Sigmoid colon (tissue), 7 donors: ENCODE data around the gene TXN. TPM values are rescaled to one million over a fixed set of nuclear protein-coding genes. Genes with fewer than 3 reads are reported as not detected.
A peak's percentile ranks its signal among the peaks of the same experiment; 100 is the strongest.

ENCODE experiments used
- DNase-seq: peaks from one replicate; pipeline ENCODE4 v3.0.0-alpha.2; 2019
- H3K27ac ChIP-seq, 4 donors: fragments of 200-600 bp; sonication (generic); one replicate each; pipeline ENCODE4 v1.5.1; 2016 to 2019; ENCODE audit warnings: mild to moderate bottlenecking in 1 of 4
- H3K27me3 ChIP-seq, 3 donors: fragments of 200-600 bp; sonication (generic); one replicate each; pipeline ENCODE4 v1.5.1; 2019; ENCODE audit warnings: mild to moderate bottlenecking in 1 of 3
- H3K36me3 ChIP-seq, 4 donors: fragments of 200-600 bp; sonication (generic); one replicate each; pipeline ENCODE4 v1.5.1; 2016 to 2019
- H3K4me1 ChIP-seq, 4 donors: fragments of 200-600 bp; sonication (generic); one replicate each; pipeline ENCODE4 v1.5.1; 2017 to 2019
- H3K4me3 ChIP-seq, 4 donors: fragments of 200-600 bp; sonication (generic); one replicate each; pipeline ENCODE4 v1.5.1; 2017 to 2019; ENCODE audit warnings: mild to moderate bottlenecking in 2 of 4, moderate library complexity in 1 of 4
- H3K9me3 ChIP-seq, 4 donors: fragments of 200-600 bp in 3 of 4; sonication (generic) in 3 of 4; one replicate each; pipeline versions ENCODE4 v1.5.1 to v1.6.1; 2013 to 2019
- CTCF ChIP-seq, 4 experiments: fragments of 450-650 bp in 3 of 4; fragments of 200-600 bp in 1 of 4; IDR thresholded peaks; one replicate each; pipeline ENCODE4 v1.5.1; 2016 to 2019; ENCODE audit warnings: antibody characterized with exemption in 4 of 4, mild to moderate bottlenecking in 3 of 4, moderate library complexity in 2 of 4
- EP300 ChIP-seq, 4 donors: sonication (generic); formaldehyde crosslinking; IDR thresholded peaks; one replicate each; pipeline ENCODE4 v1.6.1; 2017; ENCODE audit warnings: antibody characterized with exemption in 4 of 4
- POLR2A ChIP-seq, 2 donors: fragments of 450-650 bp; IDR thresholded peaks; one replicate each; pipeline ENCODE4 v1.6.1; 2016; ENCODE audit warnings: antibody characterized with exemption in 2 of 2, mild to moderate bottlenecking in 2 of 2, moderate library complexity in 2 of 2
- POLR2AphosphoS5 ChIP-seq, 4 donors: sonication (generic); formaldehyde crosslinking; IDR thresholded peaks; one replicate each; pipeline ENCODE4 v1.6.1; 2017; ENCODE audit warnings: antibody characterized with exemption in 4 of 4
- WGBS, 2 donors: extraction: QIAGEN DNeasy Blood & Tissue Kit; methylation state at CpG; one replicate each; pipeline ENCODE4 v1.1.7; 2013; 5-methylcytosine and 5-hydroxymethylcytosine counted together
- intact Hi-C: fragments of 100-400 bp; cut with DNase I; formaldehyde crosslinking; loops from one replicate; pipeline ENCODE4 v1.15.1; 2023
- polyA plus RNA-seq, 3 donors: library from polyadenylated mRNA; stranded (reverse); fragments of 200-250 nt; gene quantifications; one replicate each; pipeline ENCODE4 v1.2.3, GENCODE V29; 2013
- total RNA-seq, 4 donors: library from RNA; depleted of rRNA; stranded (reverse); fragments of >200 nt; gene quantifications; one replicate each; pipeline ENCODE4 v1.1.0, GENCODE V29; 2016
- donor health status: healthy with polysubstance abuse.
- donor health status: Bipolar disorder and iron deficiency.
- donor health status: healthy.

Gene TXN
- total and polyA plus RNA-seq, 7 donors = 94.9 to 827 (median 211) TPM

GRCh38 chr9:110259566-110259965, 3.3 kb upstream of the TXN start:
- H3K4me3 ChIP-seq = no peak overlapping the region
- H3K4me1 ChIP-seq = peaks cover 0 to 20% (median 16%) of the 10 kb centered on the region in 4 donors
- H3K27ac ChIP-seq = no peak overlapping the region
- intact Hi-C loops = loop anchor here (5.0 kb wide), 2 partner anchors 132 to 212 kb away; no protein-coding TSS in a partner anchor
- TF ChIP-seq EP300 (IDR thresholded peaks at IDR 0.05) (no peak), CTCF (IDR thresholded peaks at IDR 0.05) (no peak), POLR2AphosphoS5 (IDR thresholded peaks at IDR 0.05) (no peak), POLR2A (IDR thresholded peaks at IDR 0.05) (no peak)
- WGBS, 2 donors = 17 to 76% methylated on average over 2 of the region's 2 CpGs
- no peaks in the 10 kb centered on the region for H3K27me3 ChIP-seq
- DNase-seq = no peak
- H3K9me3 ChIP-seq = no peaks in the 10 kb centered on the region
- no peaks in the 10 kb centered on the region for H3K36me3 ChIP-seq

GRCh38 chr9:110258690-110259091, 2.4 kb upstream of the TXN start:
- no peak for DNase-seq
- H3K4me3 ChIP-seq = no peak overlapping the region
- WGBS, 2 donors = 82 to 88% methylated on average over 3 of the region's 3 CpGs
- no peaks in the 10 kb centered on the region for H3K27me3 ChIP-seq
- no peak for TF ChIP-seq POLR2AphosphoS5 (IDR thresholded peaks at IDR 0.05)
- no peak for TF ChIP-seq POLR2A (IDR thresholded peaks at IDR 0.05)
- TF ChIP-seq EP300 (IDR thresholded peaks at IDR 0.05) = no peak
- no peak for TF ChIP-seq CTCF (IDR thresholded peaks at IDR 0.05)
- intact Hi-C loops = loop anchor here (5.0 kb wide), 2 partner anchors 131 to 211 kb away; no protein-coding TSS in a partner anchor
- H3K4me1 ChIP-seq = peaks cover 0 to 26% (median 24%) of the 10 kb centered on the region in 4 donors
- no peak overlapping the region for H3K27ac ChIP-seq
- H3K9me3 ChIP-seq = no peaks in the 10 kb centered on the region
- no peaks in the 10 kb centered on the region for H3K36me3 ChIP-seq

GRCh38 chr9:110257956-110258355, 1.6 kb upstream of the TXN start:
- H3K27me3 ChIP-seq = no peaks in the 10 kb centered on the region
- H3K4me1 ChIP-seq = peaks cover 0 to 27% (median 24%) of the 10 kb centered on the region in 4 donors
- no peak for DNase-seq
- no peak for TF ChIP-seq EP300 (IDR thresholded peaks at IDR 0.05)
- TF ChIP-seq CTCF (IDR thresholded peaks at IDR 0.05) = no peak
- no peak for TF ChIP-seq POLR2A (IDR thresholded peaks at IDR 0.05)
- no peak for TF ChIP-seq POLR2AphosphoS5 (IDR thresholded peaks at IDR 0.05)
- intact Hi-C loops = loop anchor here (5.0 kb wide), 2 partner anchors 131 to 211 kb away; no protein-coding TSS in a partner anchor
- no peaks in the 10 kb centered on the region for H3K36me3 ChIP-seq
- 80 to 81% methylated on average over 1 of the region's 1 CpG for WGBS, 2 donors
- H3K9me3 ChIP-seq = no peaks in the 10 kb centered on the region
- no peak overlapping the region for H3K4me3 ChIP-seq
- peak overlapping the region; percentile 89 to 95 (median 90) for H3K27ac ChIP-seq

- no peaks in the 10 kb centered on the region for H3K9me3 ChIP-seq
- peaks cover 0 to 27% (median 24%) of the 10 kb centered on the region in 4 donors for H3K4me1 ChIP-seq
- WGBS, 2 donors = 3 to 12% methylated on average over 14 of the region's 14 CpGs
- TF ChIP-seq EP300 (IDR thresholded peaks at IDR 0.05) (no peak), POLR2AphosphoS5 (IDR thresholded peaks at IDR 0.05) (no peak)
- peak overlapping the region; percentile 89 to 95 (median 90) for H3K27ac ChIP-seq
- no peaks in the 10 kb centered on the region for H3K36me3 ChIP-seq
- intact Hi-C loops = loop anchor here (5.0 kb wide), 2 partner anchors 130 to 210 kb away; no protein-coding TSS in a partner anchor
- DNase-seq = no peak
- peak overlapping the region; percentile 75 to 95 (median 82) for H3K4me3 ChIP-seq
- H3K27me3 ChIP-seq = no peaks in the 10 kb centered on the region
Measured at GRCh38 chr9:110257097-110257841, 962 bp upstream of the TXN start.
